GM21723 (cell line): ENCODE measurements around the gene TTC23.
"Not testable (repeated sequence)": the region's sequence is repeated elsewhere in the genome, so short reads cannot be mapped to it uniquely, and the experiment has no call there.

Experiments used
- ATAC-seq: cut with Tn5 transposase; IDR thresholded peaks from one replicate; pipeline ENCODE4 v1.9.1; 2021; ENCODE audit warnings: mild to moderate bottlenecking, moderate library complexity; ENCODE audit not compliant: unreplicated experiment

Gene TTC23

DNA sequence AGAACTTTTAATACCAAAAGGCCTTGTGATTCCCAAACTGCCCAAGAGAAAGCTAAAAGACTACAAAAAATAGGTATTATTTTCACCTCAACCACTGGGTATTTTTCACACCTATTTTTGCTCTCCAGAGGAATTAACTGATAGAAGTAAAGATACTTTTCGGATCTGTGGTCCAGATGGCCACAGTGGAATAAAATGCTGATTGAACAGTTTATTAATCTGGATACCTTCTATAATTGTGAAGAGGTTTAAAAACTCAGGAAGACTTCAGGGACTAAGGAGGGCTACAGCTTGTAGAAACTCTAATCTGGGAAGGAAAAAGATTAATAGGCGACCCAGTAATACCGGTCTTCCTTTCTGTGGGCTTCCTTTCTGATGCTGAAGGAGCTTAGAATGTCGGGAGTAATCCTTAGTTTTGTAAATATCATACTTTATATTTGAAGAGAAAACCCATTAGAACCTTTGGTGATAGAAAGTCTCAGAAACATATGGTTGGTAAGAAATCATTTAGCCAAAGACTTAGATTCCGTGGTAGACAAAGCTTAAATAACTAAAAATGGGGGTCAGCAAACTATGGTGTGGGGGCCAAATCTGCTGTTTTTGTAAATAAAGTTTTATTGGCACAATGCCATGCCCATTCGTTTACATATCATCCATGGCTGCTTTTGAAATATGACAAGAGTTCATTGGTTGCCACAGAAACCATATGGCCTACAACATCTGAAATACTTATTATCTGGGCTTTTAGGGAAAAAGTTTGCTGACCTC is 47.8 kb downstream of the TTC23 start:
- no peak for ATAC-seq

GRCh38 chr15:99197856-99198255 is 51.5 kb downstream of the TTC23 start:
- no peak for ATAC-seq

DNA sequence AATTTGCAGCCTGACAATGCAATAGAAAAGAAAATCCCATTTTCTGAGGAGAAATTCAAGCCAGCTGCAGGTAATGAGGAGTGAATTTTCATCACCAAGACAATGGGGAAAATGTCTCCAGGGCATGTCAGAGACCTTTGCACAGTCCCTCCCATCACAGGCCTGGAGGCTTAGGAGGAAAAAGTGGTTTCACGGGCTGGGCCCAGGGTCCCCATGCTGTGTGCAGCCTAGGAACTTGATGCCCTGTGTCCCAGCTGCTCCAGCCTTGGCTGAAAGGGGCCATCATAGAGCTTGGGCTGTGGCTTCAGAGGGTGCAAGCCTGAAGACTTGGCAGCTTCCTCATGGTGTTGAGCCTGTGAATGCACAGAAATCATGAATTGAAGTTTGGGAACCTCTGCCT is 57.2 kb downstream of the TTC23 start:
- not testable (repeated sequence) for ATAC-seq

DNA sequence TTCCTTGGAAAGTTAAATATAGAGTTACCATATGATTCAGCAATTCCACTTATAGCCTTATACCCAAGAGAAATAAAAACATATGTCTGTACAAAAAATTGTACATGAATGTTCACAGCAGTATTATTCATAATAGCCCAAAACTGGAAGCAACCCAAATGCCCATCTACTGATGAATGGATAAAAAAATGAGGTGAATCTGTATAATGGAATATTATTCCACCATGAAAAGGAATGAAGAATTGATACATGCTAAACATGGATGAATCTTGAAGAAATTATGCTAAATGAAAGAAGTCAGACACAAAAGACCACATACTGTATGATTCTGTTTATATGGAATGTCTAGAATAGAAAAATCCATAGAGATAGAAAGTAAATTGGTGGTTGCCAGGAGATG is 61.4 kb downstream of the TTC23 start:
- no peak for ATAC-seq

DNA sequence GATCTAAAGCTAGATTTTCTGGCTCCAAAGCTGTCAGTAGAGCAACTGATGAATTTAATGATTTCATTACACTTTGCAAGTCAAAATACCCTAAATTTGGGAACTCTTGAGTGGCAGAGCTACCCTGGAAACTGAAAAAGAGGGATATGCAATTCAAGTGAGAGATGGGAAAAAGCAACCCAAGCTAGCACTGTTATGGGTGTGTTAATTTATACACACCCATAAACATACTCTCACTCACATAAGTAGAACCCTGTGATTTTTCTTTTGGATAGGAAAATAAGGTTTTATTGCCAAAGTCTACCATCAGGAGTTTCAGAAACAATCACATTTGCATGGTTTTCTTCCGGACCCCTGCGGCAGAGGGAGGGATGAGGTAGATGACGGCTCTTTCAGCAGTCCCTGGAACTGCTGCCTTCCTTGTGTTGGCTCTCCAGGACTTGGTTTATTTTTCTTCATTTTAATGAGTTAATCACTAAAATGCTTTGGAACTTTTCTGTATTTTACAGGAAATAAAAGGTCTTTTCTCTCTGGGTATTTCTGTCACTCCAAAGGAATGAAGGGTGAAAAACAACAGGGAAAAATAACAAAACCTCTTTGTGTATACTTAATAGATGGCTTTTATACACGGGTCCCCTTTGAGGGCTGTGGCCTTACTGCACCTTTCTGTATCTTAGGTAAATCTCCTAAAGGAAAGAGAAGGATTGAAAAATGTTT is 63.8 kb downstream of the TTC23 start:
- no peak for ATAC-seq

DNA sequence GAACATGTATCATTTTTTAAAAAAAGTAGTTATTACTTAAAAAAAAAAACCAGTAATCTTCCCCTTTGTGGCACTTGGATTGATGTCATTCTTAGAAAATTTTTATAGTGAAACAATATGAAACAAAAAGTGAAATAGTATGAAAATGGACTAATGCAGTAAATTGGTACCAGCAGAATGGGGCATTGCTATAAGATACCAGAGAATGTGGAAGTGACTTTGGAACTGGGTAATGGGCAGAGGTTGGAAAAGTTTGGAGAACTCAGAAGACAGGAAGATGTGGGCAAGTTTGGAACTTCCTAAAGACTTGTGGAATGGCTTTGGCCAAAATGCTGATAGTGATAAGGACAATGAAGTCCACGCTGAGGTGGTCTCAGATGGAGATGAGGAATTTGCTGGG is 66.6 kb downstream of the TTC23 start:
- ATAC-seq = no peak

DNA sequence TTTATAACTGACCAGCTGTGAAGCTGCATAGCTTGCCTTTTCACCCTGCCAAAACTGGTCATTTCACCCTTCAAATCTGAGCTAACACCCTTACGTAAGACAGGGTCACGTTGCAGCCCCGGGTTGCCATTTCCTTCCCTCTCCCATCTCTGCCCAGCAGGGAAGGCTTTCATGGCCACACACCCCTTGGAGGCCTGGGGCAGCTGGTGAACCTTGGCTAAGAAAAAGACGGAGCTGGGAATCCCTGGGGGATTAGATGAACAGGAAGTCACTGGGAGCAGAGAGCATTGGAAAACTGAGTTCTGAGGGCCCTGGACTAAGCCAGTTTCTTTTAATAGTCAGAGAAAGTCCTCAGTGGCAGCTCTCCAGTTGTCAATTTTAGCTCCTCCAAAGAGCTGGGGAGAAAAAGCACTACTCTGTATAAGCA is 67.8 kb downstream of the TTC23 start:
- ATAC-seq = no peak

DNA sequence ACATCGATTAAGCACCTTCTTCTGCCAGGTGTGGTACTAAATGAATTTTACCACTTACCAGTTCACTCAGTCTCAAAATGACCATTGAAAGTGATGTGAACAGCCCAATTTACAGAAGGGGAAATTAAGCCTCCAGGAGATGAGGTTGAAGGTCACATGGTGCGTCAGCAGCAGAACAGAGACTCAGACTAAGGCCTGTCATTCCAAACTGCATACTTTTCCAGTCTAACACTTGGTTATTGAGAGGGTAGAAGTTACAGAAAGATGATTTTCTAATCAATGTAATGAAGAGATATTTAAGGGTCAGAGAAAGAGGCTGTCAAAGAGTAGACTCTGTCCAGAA is 68.4 kb downstream of the TTC23 start:
- ATAC-seq = no peak

- no peak for ATAC-seq
Observed at GRCh38 chr15:99180086-99180963, 69.1 kb downstream of the TTC23 start.

DNA sequence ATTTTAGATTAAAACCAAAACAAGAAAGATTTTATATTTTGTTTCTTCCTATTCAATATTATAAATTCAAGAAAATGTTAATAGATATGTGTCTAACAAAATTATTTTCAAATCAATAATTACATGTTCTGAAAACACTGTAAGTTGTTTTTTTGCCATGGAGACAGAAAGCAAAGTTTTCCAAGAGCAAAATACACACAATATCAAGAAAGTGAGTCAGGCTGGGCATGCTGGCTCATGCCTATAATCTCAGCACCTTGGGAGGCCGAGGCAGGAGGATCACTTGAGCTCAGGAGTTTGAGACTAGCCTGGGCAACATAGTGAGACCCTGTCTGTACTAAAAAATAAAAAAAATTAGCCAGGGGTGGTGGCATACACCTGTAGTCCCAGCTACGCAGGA is 71.7 kb downstream of the TTC23 start:
- no peak for ATAC-seq

DNA sequence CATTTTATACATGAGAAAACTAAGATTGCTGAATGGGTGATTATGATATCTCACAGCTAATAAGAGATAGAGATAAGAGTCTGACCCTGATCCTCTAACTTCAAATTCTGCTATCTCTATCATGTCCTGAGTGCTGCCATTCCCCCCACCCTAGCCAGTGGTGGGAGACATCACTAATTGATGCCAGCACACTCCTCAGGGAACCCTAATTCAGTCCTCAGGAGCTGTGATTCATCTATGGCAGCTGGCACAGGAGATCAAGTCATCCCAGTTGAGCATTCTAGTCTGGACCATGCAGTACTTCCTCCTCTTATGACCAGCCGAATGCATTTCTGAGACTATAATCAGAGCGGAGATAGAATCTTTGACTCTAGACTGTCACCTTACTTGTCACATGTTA is 72.6 kb downstream of the TTC23 start:
- ATAC-seq = no peak

GRCh38 chr15:99174567-99175395 is 74.6 kb downstream of the TTC23 start:
- no peak for ATAC-seq

GRCh38 chr15:99172989-99173388 is 76.4 kb downstream of the TTC23 start:
- ATAC-seq = no peak

DNA sequence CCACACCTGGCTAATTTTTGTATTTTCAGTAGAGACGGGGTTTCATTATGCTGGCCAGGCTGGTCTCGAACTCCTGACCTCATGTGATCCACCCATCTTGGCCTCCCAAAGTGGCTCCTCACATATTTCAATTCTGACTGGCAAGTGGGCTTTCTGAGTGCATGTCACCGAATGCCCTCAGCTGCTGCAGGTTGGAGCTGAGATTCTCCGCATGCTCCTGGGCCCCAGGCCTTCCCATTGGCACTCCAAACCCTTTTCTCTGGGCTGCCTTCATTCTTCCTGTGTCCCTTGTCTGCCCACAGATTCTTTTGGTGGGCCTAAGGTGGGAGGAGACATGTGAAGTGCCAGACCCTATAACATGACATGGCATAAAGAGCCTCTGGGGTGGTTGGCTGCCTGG is 77.2 kb downstream of the TTC23 start:
- no peak for ATAC-seq

DNA sequence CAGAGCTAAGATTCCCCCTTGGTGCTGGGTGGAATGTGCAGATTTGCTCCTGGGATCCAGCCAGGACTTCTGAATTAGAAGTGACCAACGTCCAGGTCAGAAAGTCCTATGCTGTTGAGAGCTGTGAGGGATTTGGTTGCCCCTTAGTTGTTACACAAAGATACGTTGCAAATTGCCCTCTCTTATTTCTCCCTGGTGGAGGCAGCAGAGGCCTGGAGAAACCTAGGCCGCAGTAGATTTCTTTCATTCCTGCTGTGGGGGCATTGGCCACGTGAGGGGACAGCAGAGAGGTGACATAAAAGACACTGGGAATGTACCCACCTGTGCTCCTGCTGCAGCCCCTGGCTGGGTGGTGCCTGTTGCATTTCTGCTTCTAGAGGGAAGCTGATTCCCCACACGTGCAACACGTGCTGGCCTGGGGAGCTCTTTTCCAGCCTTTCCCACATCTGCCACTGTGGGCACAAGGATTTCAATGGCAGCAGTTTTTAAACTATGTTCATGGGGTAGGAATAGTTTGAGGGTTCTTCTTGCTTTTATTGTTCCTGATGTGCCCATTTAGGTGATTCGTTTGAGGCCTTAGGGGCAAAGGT is 78.8 kb downstream of the TTC23 start:
- no peak for ATAC-seq

- ATAC-seq = no peak
Observed at GRCh38 chr15:99169769-99170311, 79.5 kb downstream of the TTC23 start.

- no peak for ATAC-seq
Observed at GRCh38 chr15:99168601-99169580, 80.5 kb downstream of the TTC23 start.

- ATAC-seq = no peak
Observed at GRCh38 chr15:99167640-99168039, 81.7 kb downstream of the TTC23 start.

DNA sequence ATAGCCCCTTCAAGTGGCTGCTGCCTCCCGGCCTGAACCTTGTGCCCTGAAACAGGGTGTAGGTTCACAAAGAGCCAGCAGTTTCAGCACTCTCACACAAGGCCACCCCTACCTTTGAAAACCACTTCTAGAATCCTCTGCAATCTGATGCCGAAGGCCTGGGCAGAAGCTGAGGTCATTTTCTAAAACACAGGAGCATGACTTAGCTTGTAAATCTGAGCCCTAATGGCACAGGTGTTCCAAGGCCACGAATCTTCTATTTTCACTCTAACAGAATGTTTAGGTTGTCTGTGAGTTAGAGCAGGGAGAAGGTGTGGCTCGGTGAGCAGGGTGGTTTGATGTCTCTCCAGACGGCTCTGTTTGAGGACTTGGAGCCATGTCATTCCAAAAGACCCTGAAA is 82.2 kb downstream of the TTC23 start:
- ATAC-seq = no peak
